C4-2B (cell line): ENCODE results near the gene EEF1A2.

Source experiments
- ZFX ChIP-seq: fragments of 450-650 bp; IDR thresholded peaks from 2 replicates; pipeline ENCODE4 v1.6.1; 2017
- TF ChIP-seq, protein P1 (sequence below): fragments of 450-650 bp; conservative IDR thresholded peaks from 2 replicates; pipeline ENCODE4 v1.5.1; 2017; ENCODE audit warnings: mild to moderate bottlenecking

- TF ChIP-seq, protein P1, sequence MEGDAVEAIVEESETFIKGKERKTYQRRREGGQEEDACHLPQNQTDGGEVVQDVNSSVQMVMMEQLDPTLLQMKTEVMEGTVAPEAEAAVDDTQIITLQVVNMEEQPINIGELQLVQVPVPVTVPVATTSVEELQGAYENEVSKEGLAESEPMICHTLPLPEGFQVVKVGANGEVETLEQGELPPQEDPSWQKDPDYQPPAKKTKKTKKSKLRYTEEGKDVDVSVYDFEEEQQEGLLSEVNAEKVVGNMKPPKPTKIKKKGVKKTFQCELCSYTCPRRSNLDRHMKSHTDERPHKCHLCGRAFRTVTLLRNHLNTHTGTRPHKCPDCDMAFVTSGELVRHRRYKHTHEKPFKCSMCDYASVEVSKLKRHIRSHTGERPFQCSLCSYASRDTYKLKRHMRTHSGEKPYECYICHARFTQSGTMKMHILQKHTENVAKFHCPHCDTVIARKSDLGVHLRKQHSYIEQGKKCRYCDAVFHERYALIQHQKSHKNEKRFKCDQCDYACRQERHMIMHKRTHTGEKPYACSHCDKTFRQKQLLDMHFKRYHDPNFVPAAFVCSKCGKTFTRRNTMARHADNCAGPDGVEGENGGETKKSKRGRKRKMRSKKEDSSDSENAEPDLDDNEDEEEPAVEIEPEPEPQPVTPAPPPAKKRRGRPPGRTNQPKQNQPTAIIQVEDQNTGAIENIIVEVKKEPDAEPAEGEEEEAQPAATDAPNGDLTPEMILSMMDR, result no peak
- no peak for TF ChIP-seq ZFX
These were observed 8.3 kb upstream of the EEF1A2 start for GRCh38 chr20:63507083-63507743.
